WTC11 (cell line): ENCODE measurements around the gene SYNGR2. TPM values are rescaled to one million over a fixed set of nuclear protein-coding genes. Genes with fewer than 3 reads are reported as not detected.

Source experiments
- ATAC-seq: fragments of 200-7000 bp; cut with Tn5 transposase; 2 replicates; pipeline ENCODE4 v1.10.0; 2021; ENCODE audit warnings: mild to moderate bottlenecking, moderate library complexity
- CTCF ChIA-PET: fragments of 300-600 bp; sonication (Branson Sonifier 250); formaldehyde crosslinking; loops from one replicate; lab custom pipeline; 2021; ENCODE audit warnings: antibody characterized with exemption; lab: Charles Lee
- POLR2A ChIA-PET: fragments of 350-600 bp; sonication (Branson Sonifier 250); formaldehyde crosslinking; loops from one replicate; lab custom pipeline; 2021; ENCODE audit warnings: antibody characterized with exemption; lab: Charles Lee
- DNase-seq: peaks from one replicate; pipeline ENCODE4 v3.0.0; 2021; ENCODE audit warnings: low spot score
- H3K27ac Mint-ChIP-seq: 2 replicates; pipeline ENCODE4 v1.8.0; 2021; ENCODE audit warnings: mixed read lengths
- H3K27me3 Mint-ChIP-seq: 2 replicates; pipeline ENCODE4 v1.8.0; 2021; ENCODE audit warnings: low read depth, mild to moderate bottlenecking, moderate library complexity, mixed read lengths
- H3K36me3 Mint-ChIP-seq: 2 replicates; pipeline ENCODE4 v1.8.0; 2021; ENCODE audit warnings: mixed read lengths
- H3K4me1 Mint-ChIP-seq: 2 replicates; pipeline ENCODE4 v1.8.0; 2022; ENCODE audit warnings: mixed read lengths
- H3K4me3 Mint-ChIP-seq: 2 replicates; pipeline ENCODE4 v1.8.0; 2021; ENCODE audit warnings: mild to moderate bottlenecking, moderate library complexity, mixed read lengths
- H3K9me3 Mint-ChIP-seq: 2 replicates; pipeline ENCODE4 v1.8.0; 2021; ENCODE audit warnings: mixed read lengths
- CBFB ChIP-seq: sonication (generic); formaldehyde crosslinking; IDR thresholded peaks from 2 replicates; pipeline ENCODE4 v1.8.1; 2022; ENCODE audit warnings: mild to moderate bottlenecking, low read depth, missing genetic modification reagents
- E2F4 ChIP-seq: sonication (generic); formaldehyde crosslinking; IDR thresholded peaks from 2 replicates; pipeline ENCODE4 v1.8.1; 2022; ENCODE audit warnings: low read depth, mild to moderate bottlenecking, moderate library complexity, missing genetic modification reagents, borderline replicate concordance
- E2F5 ChIP-seq: sonication (generic); formaldehyde crosslinking; IDR thresholded peaks from 2 replicates; pipeline ENCODE4 v1.8.1; 2022; ENCODE audit warnings: mild to moderate bottlenecking, moderate library complexity, missing genetic modification reagents
- ELF4 ChIP-seq: sonication (generic); formaldehyde crosslinking; IDR thresholded peaks from 2 replicates; pipeline ENCODE4 v1.8.1; 2022; ENCODE audit warnings: low read depth, mild to moderate bottlenecking, moderate library complexity, missing genetic modification reagents
- EMX1 ChIP-seq: fragments of 250-450 bp; sonication (Bioruptor Pico); IDR thresholded peaks from 2 replicates; pipeline ENCODE4 v1.8.0; 2021; ENCODE audit warnings: mild to moderate bottlenecking
- GABPB1 ChIP-seq: sonication (generic); formaldehyde crosslinking; IDR thresholded peaks from 2 replicates; pipeline ENCODE4 v1.8.1; 2023; ENCODE audit warnings: mild to moderate bottlenecking, missing genetic modification reagents
- GRHL2 ChIP-seq: fragments of 250-450 bp; sonication (Bioruptor Pico); IDR thresholded peaks from 2 replicates; pipeline ENCODE4 v1.8.0; 2022; ENCODE audit warnings: mild to moderate bottlenecking, moderate library complexity; ENCODE audit not compliant: insufficient replicate concordance, severe bottlenecking
- GTF2I ChIP-seq: fragments of 250-450 bp; sonication (Bioruptor Pico); conservative IDR thresholded peaks from 2 replicates; pipeline ENCODE4 v1.4.0; 2021; ENCODE audit warnings: mild to moderate bottlenecking
- HMGA2 ChIP-seq: fragments of 250-450 bp; sonication (Bioruptor Pico); IDR thresholded peaks from 2 replicates; pipeline ENCODE4 v1.4.0; 2021; ENCODE audit warnings: mild to moderate bottlenecking, moderate library complexity
- MXD4 ChIP-seq: fragments of 250-450 bp; sonication (Bioruptor Pico); IDR thresholded peaks from 2 replicates; pipeline ENCODE4 v1.8.0; 2021; ENCODE audit warnings: mild to moderate bottlenecking, moderate library complexity, borderline replicate concordance
- PRDM15 ChIP-seq: sonication (generic); formaldehyde crosslinking; IDR thresholded peaks from 2 replicates; pipeline ENCODE4 v1.8.0; 2022; ENCODE audit warnings: missing genetic modification reagents
- PREB ChIP-seq: sonication (generic); formaldehyde crosslinking; IDR thresholded peaks from 2 replicates; pipeline ENCODE4 v1.8.1; 2022; ENCODE audit warnings: mild to moderate bottlenecking, missing genetic modification reagents, moderate library complexity, borderline replicate concordance
- USF1 ChIP-seq: sonication (generic); formaldehyde crosslinking; IDR thresholded peaks from 2 replicates; pipeline ENCODE4 v1.8.0; 2022; ENCODE audit warnings: mild to moderate bottlenecking, missing genetic modification reagents
- ZMAT4 ChIP-seq: fragments of 250-450 bp; sonication (Bioruptor Pico); IDR thresholded peaks from 2 replicates; pipeline ENCODE4 v1.9.0; 2021; ENCODE audit warnings: mild to moderate bottlenecking
- ZNF396 ChIP-seq: fragments of 250-450 bp; sonication (Bioruptor Pico); IDR thresholded peaks from 2 replicates; pipeline ENCODE4 v1.8.0; 2021; ENCODE audit warnings: mild to moderate bottlenecking, moderate library complexity, borderline replicate concordance
- ZNF512 ChIP-seq: sonication (generic); formaldehyde crosslinking; IDR thresholded peaks from 2 replicates; pipeline ENCODE4 v1.8.1; 2022; ENCODE audit warnings: missing genetic modification reagents, borderline replicate concordance
- total RNA-seq: library from RNA; stranded (reverse); gene quantifications from 3 replicates; pipeline ENCODE4 v1.2.3, GENCODE V29; 2021

Gene SYNGR2
- total RNA-seq, 1 experiment from 2014 or later = 47.7 TPM

- TF ChIP-seq MXD4 (CRISPR knock-in tag) (no peak), E2F4 (CRISPR knock-in tag) (no peak), GABPB1 (CRISPR knock-in tag) (peak; percentile 22; the same call in 1 of the 2 replicates)
- Mint-ChIP-seq H3K36me3 (no peaks in the 10 kb centered on the region), H3K4me1 (peaks cover 2% of the 10 kb centered on the region), H3K9me3 (no peaks in the 10 kb centered on the region), H3K4me3 (no peak overlapping the region), H3K27ac (no peak overlapping the region), H3K27me3 (0 out of 2 replicates have a peak, but pooled peaks cover 3% of the 10 kb centered on the region)
- ChIA-PET POLR2A (interaction anchor here (0.7 kb wide), 1 partner anchor 440 kb away, joined by 4 read pairs; no protein-coding TSS in a partner anchor), CTCF (interaction anchor here (0.8 to 1.9 kb wide), 2 partner anchors 30 to 1622 kb away, joined by 3 to 8 read pairs; no protein-coding TSS in a partner anchor)
- ATAC-seq = no peak
- no peak for DNase-seq
Measured at GRCh38 chr17:78144736-78145641, 23.4 kb upstream of the SYNGR2 start.

- CTCF ChIA-PET = no interaction called here
- H3K27ac Mint-ChIP-seq = no peak overlapping the region
Measured at GRCh38 chr17:78146471-78146869, 21.9 kb upstream of the SYNGR2 start.

GRCh38 chr17:78146881-78147280, 21.5 kb upstream of the SYNGR2 start:
- no peak overlapping the region for H3K4me3 Mint-ChIP-seq
- POLR2A ChIA-PET = no interaction called here
- H3K36me3 Mint-ChIP-seq = no peaks in the 10 kb centered on the region
- H3K9me3 Mint-ChIP-seq = no peaks in the 10 kb centered on the region
- TF ChIP-seq E2F5 = no peak
- ATAC-seq = no peak
- H3K27ac Mint-ChIP-seq = no peak overlapping the region
- no peaks in the 10 kb centered on the region for H3K4me1 Mint-ChIP-seq
- DNase-seq = no peak
- CTCF ChIA-PET = no interaction called here
- no peaks in the 10 kb centered on the region for H3K27me3 Mint-ChIP-seq

More at GRCh38 chr17:78146471-78146869, 21.9 kb upstream of the SYNGR2 start:
- Mint-ChIP-seq H3K9me3 (no peaks in the 10 kb centered on the region), H3K36me3 (no peaks in the 10 kb centered on the region), H3K4me3 (no peak overlapping the region), H3K4me1 (no peaks in the 10 kb centered on the region), H3K27me3 (0 out of 2 replicates have a peak, but pooled peaks cover 1% of the 10 kb centered on the region)
- no peak for DNase-seq
- POLR2A ChIA-PET = no interaction called here
- no peak for ATAC-seq
- TF ChIP-seq GTF2I (CRISPR knock-in tag) = 0 out of 2 replicates have a peak, but pooled peaks have one; percentile 22
- TF ChIP-seq ELF4 = no peak

GRCh38 chr17:78147315-78147998, 20.9 kb upstream of the SYNGR2 start:
- H3K4me3 Mint-ChIP-seq = no peak overlapping the region
- DNase-seq (no peak), ATAC-seq (no peak)
- H3K36me3 Mint-ChIP-seq = no peaks in the 10 kb centered on the region
- CTCF ChIA-PET = no interaction called here
- H3K27me3 Mint-ChIP-seq = no peaks in the 10 kb centered on the region
- no peak overlapping the region for H3K27ac Mint-ChIP-seq
- POLR2A ChIA-PET = no interaction called here
- no peaks in the 10 kb centered on the region for H3K4me1 Mint-ChIP-seq
- no peaks in the 10 kb centered on the region for H3K9me3 Mint-ChIP-seq
- TF ChIP-seq EMX1 (no peak), ZNF512 (CRISPR knock-in tag) (no peak), ZMAT4 (CRISPR knock-in tag) (no peak), PREB (CRISPR knock-in tag) (no peak), GRHL2 (CRISPR knock-in tag) (no peak), PRDM15 (CRISPR knock-in tag) (no peak), ZNF396 (CRISPR knock-in tag) (no peak), USF1 (no peak), CBFB (CRISPR knock-in tag) (no peak), HMGA2 (no peak)
